ENCODE measurements around the gene ACTR5.
"Not testable (repeated sequence)": the region's sequence is repeated elsewhere in the genome, so short reads cannot be mapped to it uniquely, and the experiment has no call there.

GRCh38 chr20:38794057-38794456 lies 45.8 kb downstream of the ACTR5 start:
- not testable (repeated sequence) for TF ChIP-seq CTCF (IDR thresholded peaks at IDR 0.05; ENCODE audit: poor library complexity, severe bottlenecking); TAF1 (IDR thresholded peaks at IDR 0.05; ENCODE audit: low read depth); EZH2 (IDR thresholded peaks at IDR 0.05; ENCODE audit: borderline replicate concordance, insufficient read depth, low read length, poor library complexity, severe bottlenecking); POLR2AphosphoS5 (IDR thresholded peaks at IDR 0.05)

All from neural cell (in vitro differentiated cells).